Subcutaneous abdominal adipose tissue (tissue), 5 donors: ENCODE data around the gene PLA2G15.
A peak's percentile ranks its signal among the peaks of the same experiment; 100 is the strongest.

Source experiments
- H3K27ac ChIP-seq: one replicate; pipeline ENCODE4 v1.7.0; 2013; ENCODE audit warnings: low read depth, mild to moderate bottlenecking, inconsistent platforms, low read length, moderate library complexity
- H3K27me3 ChIP-seq, 5 donors: one replicate each; pipeline ENCODE4 v1.7.0; 2013; ENCODE audit warnings: low read length in 5 of 5, inconsistent platforms in 1 of 5; ENCODE audit not compliant: control insufficient read depth in 5 of 5, insufficient read depth in 4 of 5
- H3K36me3 ChIP-seq, 5 donors: one replicate each; pipeline ENCODE4 v1.7.0; 2013; ENCODE audit warnings: low read length in 5 of 5; ENCODE audit not compliant: control insufficient read depth in 5 of 5, insufficient read depth in 5 of 5
- H3K4me1 ChIP-seq, 5 donors: one replicate each; pipeline ENCODE4 v1.7.0; 2013; ENCODE audit warnings: low read length in 5 of 5, mild to moderate bottlenecking in 3 of 5, moderate library complexity in 1 of 5; ENCODE audit not compliant: control insufficient read depth in 5 of 5, insufficient read depth in 5 of 5
- H3K4me3 ChIP-seq, 5 donors: one replicate each; pipeline ENCODE4 v1.7.0; 2013; ENCODE audit warnings: low read length in 5 of 5, low read depth in 1 of 5
- H3K9ac ChIP-seq, 5 donors: one replicate each; pipeline ENCODE4 v1.7.0; 2013; ENCODE audit warnings: low read length in 5 of 5, mild to moderate bottlenecking in 4 of 5, moderate library complexity in 3 of 5
- H3K9me3 ChIP-seq, 5 donors: one replicate each; pipeline ENCODE4 v1.7.0; 2013; ENCODE audit warnings: low read length in 5 of 5; ENCODE audit not compliant: control insufficient read depth in 5 of 5
- donor health status: healthy.
- donor health status: healthy.
- donor health status: healthy.
- donor health status: healthy.
- donor health status: healthy.

PLA2G15 gene, protein sequence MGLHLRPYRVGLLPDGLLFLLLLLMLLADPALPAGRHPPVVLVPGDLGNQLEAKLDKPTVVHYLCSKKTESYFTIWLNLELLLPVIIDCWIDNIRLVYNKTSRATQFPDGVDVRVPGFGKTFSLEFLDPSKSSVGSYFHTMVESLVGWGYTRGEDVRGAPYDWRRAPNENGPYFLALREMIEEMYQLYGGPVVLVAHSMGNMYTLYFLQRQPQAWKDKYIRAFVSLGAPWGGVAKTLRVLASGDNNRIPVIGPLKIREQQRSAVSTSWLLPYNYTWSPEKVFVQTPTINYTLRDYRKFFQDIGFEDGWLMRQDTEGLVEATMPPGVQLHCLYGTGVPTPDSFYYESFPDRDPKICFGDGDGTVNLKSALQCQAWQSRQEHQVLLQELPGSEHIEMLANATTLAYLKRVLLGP

GRCh38 chr16:68244903-68245853 lies at the start of gene PLA2G15:
Gene PLA2G15 (plus strand): TSS chr16:68245373. CDS start chr16:68245427, 54 bp downstream.
- Histone ChIP-seq H3K4me1 (peaks cover 15 to 52% (median 43%) of the 10 kb centered on the region in 5 donors), H3K27ac (peak within 1 kb of the TSS; percentile 65), H3K9me3 (no peaks in the 10 kb centered on the region), H3K27me3 (no peaks in the 10 kb centered on the region), H3K36me3 (peaks cover 0 to 17% (median 12%) of the 10 kb centered on the region in 5 donors), H3K4me3 (peak within 1 kb of the TSS; percentile 84 to 98 (median 95)), H3K9ac (peak within 1 kb of the TSS; percentile 41 to 82 (median 78))

DNA sequence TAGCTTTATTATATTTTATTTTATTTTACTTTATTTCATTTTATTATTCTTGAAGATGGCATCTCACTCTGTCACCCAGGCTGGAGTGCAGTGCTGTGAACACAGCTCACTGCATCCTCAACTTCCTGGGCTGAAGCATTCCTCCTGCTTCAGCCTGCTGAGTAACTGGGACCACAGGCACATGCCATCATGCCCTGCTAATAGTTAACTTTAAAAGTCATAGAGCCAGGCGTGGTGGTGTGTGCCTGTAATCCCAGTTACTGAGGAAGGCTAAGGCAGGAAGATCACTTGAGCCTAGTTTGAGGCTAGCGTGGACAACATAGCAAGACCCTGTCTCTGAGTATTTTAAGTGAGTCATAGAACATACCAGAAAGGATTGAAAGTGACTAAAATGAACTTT lies 47.9 kb upstream of the PLA2G15 start:
- no peaks in the 10 kb centered on the region for H3K27me3 ChIP-seq
- H3K9ac ChIP-seq, result no peak overlapping the region
- peaks cover 0 to 28% (median 23%) of the 10 kb centered on the region in 5 donors for H3K4me1 ChIP-seq
- H3K27ac ChIP-seq, result no peak overlapping the region
- no peak overlapping the region for H3K4me3 ChIP-seq
- peaks cover 3 to 13% (median 7%) of the 10 kb centered on the region in 5 donors for H3K36me3 ChIP-seq
- no peaks in the 10 kb centered on the region for H3K9me3 ChIP-seq

- H3K4me1 ChIP-seq, result peaks cover 0 to 23% (median 17%) of the 10 kb centered on the region in 5 donors
- peaks cover 0 to 3% (median 0%) of the 10 kb centered on the region in 5 donors for H3K36me3 ChIP-seq
Measured at GRCh38 chr16:68200088-68200783, 44.9 kb upstream of the PLA2G15 start.

GRCh38 chr16:68202091-68202519 lies 43.1 kb upstream of the PLA2G15 start:
- H3K9me3 ChIP-seq, result no peaks in the 10 kb centered on the region
- H3K9ac ChIP-seq, result no peak overlapping the region
- H3K4me3 ChIP-seq, result no peak overlapping the region
- H3K36me3 ChIP-seq, result peaks cover 0 to 3% (median 0%) of the 10 kb centered on the region in 5 donors
- no peaks in the 10 kb centered on the region for H3K27me3 ChIP-seq
- peaks cover 0 to 23% (median 17%) of the 10 kb centered on the region in 5 donors for H3K4me1 ChIP-seq
- no peak overlapping the region for H3K27ac ChIP-seq

More at GRCh38 chr16:68200088-68200783, 44.9 kb upstream of the PLA2G15 start:
- Histone ChIP-seq H3K27me3 (no peaks in the 10 kb centered on the region), H3K4me3 (no peak overlapping the region), H3K9me3 (no peaks in the 10 kb centered on the region), H3K27ac (peak overlapping the region; percentile 87), H3K9ac (peak overlapping the region in 2 of 5 donors; percentile 32 to 35)

GRCh38 chr16:68206245-68206644 lies 38.9 kb upstream of the PLA2G15 start:
- Histone ChIP-seq H3K4me3 (no peak overlapping the region), H3K9ac (no peak overlapping the region), H3K27me3 (no peaks in the 10 kb centered on the region), H3K4me1 (peaks cover 0 to 9% (median 4%) of the 10 kb centered on the region in 5 donors), H3K9me3 (no peaks in the 10 kb centered on the region), H3K36me3 (peaks cover 0 to 8% (median 2%) of the 10 kb centered on the region in 5 donors), H3K27ac (peak overlapping the region; percentile 17)

DNA sequence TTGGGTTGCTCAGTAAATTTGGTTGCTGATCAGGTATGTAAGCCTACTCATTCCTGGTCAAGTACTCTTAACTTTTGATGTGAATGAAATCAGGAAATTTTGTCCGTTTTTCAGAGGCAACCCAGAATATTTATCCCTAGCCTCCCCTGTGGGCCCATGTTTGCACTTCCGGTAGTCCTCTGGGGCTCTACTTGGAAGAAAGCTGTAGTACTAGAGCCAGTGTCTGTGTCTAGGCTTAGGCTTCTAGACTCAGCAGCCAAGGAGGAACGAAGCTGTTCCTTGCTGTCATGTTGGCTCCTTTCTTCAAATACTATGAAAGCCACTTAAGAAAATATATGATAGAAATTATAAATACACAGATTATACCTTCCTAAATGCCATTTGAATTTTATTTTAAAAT lies 30.4 kb upstream of the PLA2G15 start:
- Histone ChIP-seq H3K4me1 (peaks cover 0 to 15% (median 8%) of the 10 kb centered on the region in 5 donors), H3K9ac (peak overlapping the region in 2 of 5 donors; percentile 19), H3K4me3 (no peak overlapping the region), H3K36me3 (peaks cover 0 to 6% (median 0%) of the 10 kb centered on the region in 5 donors), H3K27me3 (no peaks in the 10 kb centered on the region), H3K27ac (no peak overlapping the region), H3K9me3 (no peaks in the 10 kb centered on the region)

- H3K27me3 ChIP-seq, result no peaks in the 10 kb centered on the region
- no peaks in the 10 kb centered on the region for H3K9me3 ChIP-seq
- no peak overlapping the region for H3K27ac ChIP-seq
- peaks cover 0 to 8% (median 0%) of the 10 kb centered on the region in 5 donors for H3K36me3 ChIP-seq
- peak overlapping the region in 1 of 5 donors; percentile 19 for H3K9ac ChIP-seq
- no peak overlapping the region for H3K4me3 ChIP-seq
- peaks cover 0 to 15% (median 8%) of the 10 kb centered on the region in 5 donors for H3K4me1 ChIP-seq
Measured at GRCh38 chr16:68215302-68215701, 29.9 kb upstream of the PLA2G15 start.

GRCh38 chr16:68216240-68216639 lies 28.9 kb upstream of the PLA2G15 start:
- peaks cover 0 to 12% (median 0%) of the 10 kb centered on the region in 5 donors for H3K36me3 ChIP-seq
- H3K27ac ChIP-seq, result no peak overlapping the region

DNA sequence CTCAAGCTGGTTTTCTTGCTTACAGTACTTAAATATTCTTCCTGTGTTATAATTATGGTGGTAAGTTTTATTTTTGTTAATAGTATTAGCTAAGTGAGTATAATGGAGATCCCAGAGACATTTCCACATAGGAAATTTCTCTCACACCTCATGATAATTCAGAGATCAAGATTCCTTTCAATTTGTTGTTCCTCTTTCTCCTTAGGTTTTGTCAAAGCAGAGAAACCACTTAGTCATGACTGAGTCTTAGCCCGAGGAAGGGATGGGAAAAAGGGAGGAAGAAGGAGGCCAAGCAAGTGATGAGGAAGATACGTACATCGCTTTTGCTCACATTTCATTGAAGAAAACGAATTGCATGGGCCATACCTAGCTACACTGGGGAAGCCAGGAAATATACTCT lies 27.7 kb upstream of the PLA2G15 start:
- H3K36me3 ChIP-seq, result peaks cover 0 to 19% (median 0%) of the 10 kb centered on the region in 5 donors
- peaks cover 0 to 15% (median 8%) of the 10 kb centered on the region in 5 donors for H3K4me1 ChIP-seq
- no peak overlapping the region for H3K27ac ChIP-seq
- no peaks in the 10 kb centered on the region for H3K27me3 ChIP-seq
- H3K9ac ChIP-seq, result no peak overlapping the region
- no peak overlapping the region for H3K4me3 ChIP-seq
- H3K9me3 ChIP-seq, result no peaks in the 10 kb centered on the region

More at GRCh38 chr16:68216240-68216639, 28.9 kb upstream of the PLA2G15 start:
- Histone ChIP-seq H3K9ac (no peak overlapping the region), H3K27me3 (no peaks in the 10 kb centered on the region), H3K4me3 (no peak overlapping the region), H3K4me1 (peaks cover 0 to 15% (median 8%) of the 10 kb centered on the region in 5 donors), H3K9me3 (no peaks in the 10 kb centered on the region)
